GM12875 (cell line): ENCODE data around the gene KLHDC9.

Experiments used
- H3K4me3 ChIP-seq: one replicate; pipeline ENCODE4 v1.5.1; 2011; ENCODE audit warnings: low read depth, low read length, control low read depth
- TF ChIP-seq, protein P1 (sequence below): IDR thresholded peaks from 2 replicates; pipeline ENCODE4 v1.5.1; 2011; ENCODE audit warnings: low read depth, mild to moderate bottlenecking, control low read depth, inconsistent platforms, low read length, moderate library complexity, borderline replicate concordance; ENCODE audit not compliant: insufficient read depth

Gene KLHDC9

GRCh38 chr1:161083748-161084596, 14.2 kb upstream of the KLHDC9 start:
- TF ChIP-seq, protein P1, sequence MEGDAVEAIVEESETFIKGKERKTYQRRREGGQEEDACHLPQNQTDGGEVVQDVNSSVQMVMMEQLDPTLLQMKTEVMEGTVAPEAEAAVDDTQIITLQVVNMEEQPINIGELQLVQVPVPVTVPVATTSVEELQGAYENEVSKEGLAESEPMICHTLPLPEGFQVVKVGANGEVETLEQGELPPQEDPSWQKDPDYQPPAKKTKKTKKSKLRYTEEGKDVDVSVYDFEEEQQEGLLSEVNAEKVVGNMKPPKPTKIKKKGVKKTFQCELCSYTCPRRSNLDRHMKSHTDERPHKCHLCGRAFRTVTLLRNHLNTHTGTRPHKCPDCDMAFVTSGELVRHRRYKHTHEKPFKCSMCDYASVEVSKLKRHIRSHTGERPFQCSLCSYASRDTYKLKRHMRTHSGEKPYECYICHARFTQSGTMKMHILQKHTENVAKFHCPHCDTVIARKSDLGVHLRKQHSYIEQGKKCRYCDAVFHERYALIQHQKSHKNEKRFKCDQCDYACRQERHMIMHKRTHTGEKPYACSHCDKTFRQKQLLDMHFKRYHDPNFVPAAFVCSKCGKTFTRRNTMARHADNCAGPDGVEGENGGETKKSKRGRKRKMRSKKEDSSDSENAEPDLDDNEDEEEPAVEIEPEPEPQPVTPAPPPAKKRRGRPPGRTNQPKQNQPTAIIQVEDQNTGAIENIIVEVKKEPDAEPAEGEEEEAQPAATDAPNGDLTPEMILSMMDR: no peak
- H3K4me3 ChIP-seq: no peak overlapping the region

DNA sequence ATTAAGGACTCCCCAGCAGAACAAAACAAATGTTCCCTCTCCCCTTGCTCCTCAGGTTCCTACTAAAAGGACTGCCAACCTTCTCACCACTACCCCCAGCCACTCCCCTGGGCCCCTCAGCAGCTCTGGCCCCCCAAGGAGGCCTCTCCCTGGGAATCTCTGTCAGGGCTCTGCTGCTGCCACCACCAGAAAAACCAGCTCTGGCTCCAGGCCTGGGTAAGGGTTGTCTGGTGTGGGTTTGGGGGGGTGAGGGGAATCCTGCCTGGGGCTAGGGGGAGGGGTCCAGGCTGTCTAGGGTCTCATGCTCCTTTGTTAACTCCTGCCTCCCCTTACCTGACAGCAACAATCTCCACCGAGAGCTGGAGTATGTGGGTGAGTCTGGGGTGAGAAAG, 13.6 kb upstream of the KLHDC9 start:
- TF ChIP-seq, protein P1: no peak
- no peak overlapping the region for H3K4me3 ChIP-seq

DNA sequence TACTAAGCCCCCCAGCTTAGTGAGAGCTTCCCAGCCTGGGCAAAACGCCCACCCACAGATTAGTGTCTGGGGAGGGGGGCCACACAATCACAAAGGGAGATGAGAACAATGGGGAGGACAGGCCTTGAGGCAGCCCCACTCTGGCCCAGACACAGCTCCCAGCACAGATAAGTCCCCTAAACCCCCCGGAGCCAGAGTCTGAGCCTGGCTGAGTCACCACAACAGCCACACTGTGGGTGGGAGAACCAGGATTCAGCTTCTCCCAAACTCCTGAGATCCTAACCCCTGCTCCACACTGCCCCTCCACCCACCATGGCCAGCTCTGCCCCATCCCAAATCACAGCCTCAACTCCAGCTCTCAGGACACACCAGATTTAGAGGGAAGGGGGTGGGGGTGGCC, 13.0 kb upstream of the KLHDC9 start:
- TF ChIP-seq, protein P1: no peak
- H3K4me3 ChIP-seq: no peak overlapping the region

DNA sequence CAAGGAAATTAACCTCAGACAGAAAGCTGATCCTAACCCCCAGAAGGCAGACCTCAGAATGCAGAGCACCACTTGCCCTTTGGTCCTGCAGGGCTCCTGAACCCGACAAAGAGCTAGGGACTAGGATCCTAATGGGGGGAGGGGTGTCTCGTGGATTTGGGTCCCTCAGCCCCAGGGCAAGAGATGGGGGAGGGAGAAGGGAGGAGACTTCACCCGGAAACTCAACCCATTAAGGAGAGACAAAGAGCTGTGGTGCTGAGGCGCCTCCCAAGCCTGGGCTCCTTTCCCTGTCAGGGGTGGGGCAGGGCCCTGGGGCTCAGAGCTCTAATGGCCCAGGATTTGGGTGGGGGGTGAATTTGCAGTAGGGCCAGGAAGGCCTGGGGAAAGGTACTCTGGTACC, 11.7 kb upstream of the KLHDC9 start:
- TF ChIP-seq, protein P1: no peak
- no peak overlapping the region for H3K4me3 ChIP-seq

DNA sequence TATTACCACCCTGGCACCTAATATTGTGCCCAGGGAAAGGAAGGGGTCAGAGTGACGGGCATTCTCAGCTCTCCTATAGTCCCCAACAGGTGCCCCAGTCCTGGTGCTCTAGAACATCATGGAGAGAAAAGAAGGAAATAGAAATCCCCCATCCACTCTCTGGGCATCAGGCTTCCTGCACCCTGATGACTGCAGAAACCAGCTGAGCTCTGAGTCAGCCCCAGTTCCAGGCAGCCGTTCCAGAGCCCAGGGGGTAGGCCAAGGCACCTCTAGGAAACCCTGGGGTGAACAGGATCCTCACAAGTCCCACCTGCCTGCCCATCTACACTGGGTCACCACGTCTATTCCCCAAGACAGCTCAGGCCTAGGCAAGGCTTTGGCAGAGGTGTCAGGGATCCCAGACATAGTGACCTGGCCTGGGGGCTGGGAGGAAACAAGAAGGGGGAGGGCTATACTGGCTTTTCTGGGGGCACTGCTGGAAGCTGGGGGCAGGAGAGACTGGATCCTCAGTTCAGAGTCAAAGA, 9.5 kb upstream of the KLHDC9 start:
- no peak overlapping the region for H3K4me3 ChIP-seq
- TF ChIP-seq, protein P1: no peak

- TF ChIP-seq, protein P1: no peak
- H3K4me3 ChIP-seq: no peak within 1 kb of the TSS
These were observed 8.8 kb upstream of the KLHDC9 start, which contains the start of gene NECTIN4 for GRCh38 chr1:161089251-161089924. TSS of gene NECTIN4 (minus strand) at chr1:161089558. CDS start at chr1:161089296, 262 bp downstream.
